Jurkat, Clone E6-1 (cell line): ENCODE data around the gene THAP2.
"Not testable (repeated sequence)": the region's sequence is repeated elsewhere in the genome, so short reads cannot be mapped to it uniquely, and the experiment has no call there.

ENCODE experiments used
- DNase-seq: peaks from one replicate; pipeline ENCODE4 v3.0.0-alpha.2; 2011; ENCODE audit warnings: low read depth, low spot score
- H3K4me3 ChIP-seq: 2 replicates; pipeline ENCODE4 v1.5.1; 2011; ENCODE audit warnings: mild to moderate bottlenecking, low read length, control low read depth, moderate library complexity

THAP2 gene

GRCh38 chr12:71694099-71694820, 30.2 kb downstream of the THAP2 start:
- no peak for DNase-seq
- no peak overlapping the region for H3K4me3 ChIP-seq

DNA sequence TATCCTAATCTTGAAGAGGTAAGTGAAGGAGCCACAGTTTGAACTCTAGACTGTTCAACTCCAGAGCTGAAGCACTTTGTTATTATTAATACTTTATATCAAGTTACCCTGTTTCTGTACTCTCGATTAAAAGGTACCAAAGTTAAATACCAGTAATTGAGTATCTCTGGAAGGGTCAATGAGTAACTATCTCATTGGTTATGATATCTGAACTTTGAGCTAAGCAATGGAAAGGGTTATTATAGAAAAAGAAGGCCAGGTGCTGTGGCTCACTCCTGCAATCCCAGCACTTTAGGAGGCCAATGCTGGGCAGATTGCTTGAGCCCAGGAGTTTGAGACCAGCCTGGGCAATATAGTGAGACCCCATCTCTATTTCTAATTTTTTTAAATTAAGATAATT, 31.7 kb downstream of the THAP2 start:
- no peak for DNase-seq
- no peak overlapping the region for H3K4me3 ChIP-seq

DNA sequence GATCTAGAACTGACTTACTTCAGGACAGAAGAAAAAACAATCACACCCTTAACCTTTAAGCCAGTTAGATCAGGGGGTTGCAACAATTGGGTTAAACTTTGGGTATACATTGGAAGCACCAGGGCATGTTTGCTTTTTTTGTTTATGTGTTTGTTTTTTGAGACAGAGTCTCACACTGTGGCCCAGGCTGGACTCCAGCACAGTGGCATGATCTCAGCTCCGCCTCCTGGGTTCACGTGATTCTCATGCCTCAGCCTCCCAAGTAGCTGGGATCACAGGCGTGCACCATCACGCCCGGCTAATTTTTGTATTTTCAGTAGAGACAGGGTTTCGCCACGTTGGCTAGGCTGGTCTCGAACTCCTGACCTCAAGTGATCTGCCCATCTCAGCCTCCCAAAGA, 38.1 kb downstream of the THAP2 start:
- H3K4me3 ChIP-seq, DNase-seq: not testable (repeated sequence)

GRCh38 chr12:71702590-71702989, 38.5 kb downstream of the THAP2 start:
- DNase-seq: no peak
- no peak overlapping the region for H3K4me3 ChIP-seq

DNA sequence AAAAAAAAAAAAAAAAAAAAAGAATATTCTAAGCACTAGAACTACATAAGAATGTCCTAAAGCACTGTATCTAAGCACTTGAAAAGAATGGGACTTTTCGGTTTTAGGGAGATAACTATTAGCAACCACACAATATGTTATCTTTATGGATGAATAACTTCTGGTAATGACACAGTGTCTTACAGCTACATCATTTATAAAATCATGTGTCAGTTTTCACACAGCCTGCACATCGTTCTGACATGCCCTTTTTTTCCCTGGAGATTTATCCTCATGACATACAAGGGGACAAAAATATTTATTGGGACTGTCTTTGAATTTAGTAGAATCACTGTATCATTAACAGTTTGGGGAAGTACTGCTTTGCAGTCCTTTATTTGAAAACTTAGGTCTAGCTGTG, 39.1 kb downstream of the THAP2 start:
- DNase-seq: no peak
- no peak overlapping the region for H3K4me3 ChIP-seq

DNA sequence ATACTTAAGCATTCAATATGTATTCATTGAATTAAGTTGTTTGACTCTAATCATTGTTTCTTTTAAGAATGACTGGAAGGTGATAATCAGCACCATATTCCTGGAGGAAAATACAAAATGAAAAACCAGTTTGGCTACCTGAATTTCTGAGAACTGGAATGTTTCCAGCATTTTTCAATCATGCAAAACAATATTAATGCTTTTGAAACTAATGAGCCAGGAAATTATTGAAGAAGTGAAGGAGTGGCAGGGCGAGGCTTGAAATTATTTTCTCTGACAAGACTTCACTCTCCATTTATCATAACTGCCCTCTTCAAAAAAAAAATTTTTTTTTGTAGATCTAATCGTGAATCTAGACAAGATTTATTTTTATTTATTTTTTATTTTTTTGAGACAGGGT, 40.8 kb downstream of the THAP2 start:
- no peak overlapping the region for H3K4me3 ChIP-seq
- no peak for DNase-seq

DNA sequence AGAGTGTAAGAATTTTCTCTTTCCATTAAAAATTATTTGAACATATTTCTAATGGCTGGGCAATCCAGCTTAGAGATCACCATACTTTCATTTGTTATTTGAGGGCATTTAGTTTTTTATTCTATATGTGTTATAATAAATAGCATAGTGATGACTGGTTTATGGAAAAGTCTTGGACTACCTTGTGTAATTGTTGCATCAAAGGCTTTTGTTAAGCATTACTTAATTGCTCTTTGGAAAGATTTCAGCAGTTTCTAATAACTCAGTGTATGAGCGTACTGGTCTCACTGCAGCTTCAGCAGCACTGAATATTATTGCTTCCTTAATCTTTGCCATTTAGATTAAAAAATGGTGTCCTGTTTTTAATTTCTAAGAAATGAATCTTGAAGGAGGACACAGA, 44.6 kb downstream of the THAP2 start:
- DNase-seq: no peak
- H3K4me3 ChIP-seq: no peak overlapping the region

DNA sequence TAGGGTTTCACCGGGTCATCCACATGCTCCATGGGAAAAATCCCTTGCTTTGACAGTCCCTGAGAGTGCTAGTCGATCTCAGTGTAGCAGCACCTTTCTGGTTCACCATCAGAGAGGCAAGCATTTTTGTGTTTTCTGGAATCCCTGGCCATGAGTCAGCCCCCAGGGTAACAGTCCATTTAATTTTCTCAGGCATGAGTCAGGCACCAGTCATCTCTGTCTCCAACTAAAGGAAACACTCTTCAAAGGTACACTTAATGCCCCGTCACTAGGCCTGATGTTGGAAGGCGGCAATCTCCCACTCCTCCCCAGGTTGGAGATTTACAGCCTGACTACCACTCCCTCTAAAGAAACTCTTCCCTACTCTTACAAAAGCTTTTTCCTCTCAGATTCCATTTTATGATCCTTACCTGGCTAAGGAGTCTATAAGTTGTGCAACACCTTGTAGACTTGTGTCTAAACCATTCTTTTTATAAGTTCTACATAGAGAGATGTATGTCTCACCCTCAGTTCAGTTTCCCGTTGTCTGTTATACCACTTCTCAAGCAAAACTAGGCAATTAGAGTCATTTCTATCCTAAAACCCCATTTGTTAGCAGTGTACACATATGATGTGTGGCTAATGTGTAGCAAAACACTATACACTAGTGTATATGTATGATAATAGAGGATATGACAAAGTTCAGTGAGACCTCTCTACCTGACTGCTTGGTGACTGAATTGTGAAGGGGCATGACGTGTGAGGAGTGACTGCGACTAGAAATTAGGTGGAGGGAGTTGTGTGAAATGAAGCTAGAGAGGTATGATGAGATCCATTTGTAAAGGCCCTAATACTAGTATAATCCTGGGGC, 46.4 kb downstream of the THAP2 start:
- H3K4me3 ChIP-seq: no peak overlapping the region

GRCh38 chr12:71718611-71719010, 54.5 kb downstream of the THAP2 start:
- no peak for DNase-seq
- H3K4me3 ChIP-seq: no peak overlapping the region

More for the DNA sequence above, 46.4 kb downstream of the THAP2 start:
- no peak for DNase-seq

- H3K4me3 ChIP-seq: no peak overlapping the region
- no peak for DNase-seq
Observed at GRCh38 chr12:71719647-71720370, 55.7 kb downstream of the THAP2 start.

- DNase-seq: no peak
- no peak overlapping the region for H3K4me3 ChIP-seq
Observed at GRCh38 chr12:71721783-71722505, 57.8 kb downstream of the THAP2 start.

DNA sequence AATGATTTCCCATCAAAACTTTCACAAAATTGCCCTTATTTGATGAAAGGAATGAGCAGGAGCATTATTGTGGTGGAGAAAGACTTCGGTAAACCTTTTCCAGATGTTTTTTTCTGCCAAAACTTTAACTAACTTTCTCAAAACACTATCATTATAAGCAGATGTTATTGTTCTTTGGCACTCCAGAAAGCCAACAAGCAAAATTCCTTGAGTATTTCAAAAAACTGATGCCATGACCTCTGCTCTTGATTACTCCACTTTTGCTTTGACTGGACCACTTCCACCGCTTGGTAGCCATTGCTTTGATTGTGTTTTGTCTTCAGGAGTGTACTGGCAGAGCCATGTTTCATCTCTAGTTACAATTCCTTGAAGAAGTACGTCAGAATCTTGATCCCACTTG, 60.9 kb downstream of the THAP2 start:
- no peak overlapping the region for H3K4me3 ChIP-seq
- no peak for DNase-seq

DNA sequence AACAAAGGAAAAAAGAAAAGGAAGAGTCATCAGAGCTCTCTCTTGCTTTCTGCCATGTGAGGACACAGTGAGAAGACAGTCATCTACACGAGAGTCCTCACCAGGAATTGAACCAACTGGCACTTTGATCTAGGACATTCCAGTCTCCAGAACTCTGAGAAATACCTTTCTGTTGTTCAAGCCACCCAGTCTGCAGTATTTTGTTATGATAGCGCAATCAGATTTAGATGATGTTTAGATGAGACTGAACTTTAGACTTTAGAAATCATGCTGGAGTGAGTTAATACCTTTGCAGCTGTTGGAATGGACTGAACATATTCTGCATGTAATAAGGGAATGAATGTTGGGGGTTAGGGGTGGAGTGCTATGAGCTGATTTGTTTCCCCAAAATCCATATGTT, 62.4 kb downstream of the THAP2 start:
- no peak overlapping the region for H3K4me3 ChIP-seq
- DNase-seq: no peak

DNA sequence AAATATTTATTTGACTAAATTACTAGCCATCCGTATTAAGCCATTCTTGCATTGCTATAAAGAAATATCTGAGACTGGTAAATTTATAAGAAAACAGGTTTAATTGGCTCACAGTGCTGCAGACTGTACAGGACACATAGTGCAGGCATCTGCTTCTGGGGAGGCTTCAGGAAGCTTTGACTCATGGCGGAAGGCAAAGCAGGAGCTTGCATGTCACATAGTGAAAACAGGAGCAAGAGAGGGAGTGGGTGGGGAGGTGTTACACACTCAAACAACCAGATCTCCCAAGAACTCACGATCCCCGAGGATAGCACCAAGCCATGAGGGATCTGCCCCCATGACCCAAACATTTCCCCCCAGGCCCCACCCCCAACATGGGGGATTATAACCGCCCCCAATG, 63.9 kb downstream of the THAP2 start:
- DNase-seq: no peak
- H3K4me3 ChIP-seq: no peak overlapping the region
